Memory B cell (primary cell): ENCODE results near the gene SC5D.

Source experiments
- ATAC-seq: fragments of 150-1000 bp; cut with Tn5 transposase; 2 replicates; pipeline ENCODE4 v1.10.0; 2021; ENCODE audit warnings: low read depth, mild to moderate bottlenecking, moderate library complexity
- DNase-seq, 2 donors: peaks; one replicate each; pipeline ENCODE4 v3.0.0; 2022; ENCODE audit warnings: low spot score in 2 of 2
- H3K27ac Mint-ChIP-seq: one replicate; pipeline ENCODE4 v1.8.0; 2022; ENCODE audit warnings: mild to moderate bottlenecking, moderate library complexity, mixed read lengths
- H3K27me3 Mint-ChIP-seq: one replicate; pipeline ENCODE4 v1.8.0; 2022; ENCODE audit warnings: mixed read lengths
- H3K36me3 Mint-ChIP-seq: one replicate; pipeline ENCODE4 v1.8.0; 2022; ENCODE audit warnings: mild to moderate bottlenecking, mixed read lengths
- H3K4me1 Mint-ChIP-seq: one replicate; pipeline ENCODE4 v1.8.0; 2022; ENCODE audit warnings: mixed read lengths
- H3K4me3 Mint-ChIP-seq: one replicate; pipeline ENCODE4 v1.8.0; 2022; ENCODE audit warnings: mild to moderate bottlenecking, moderate library complexity, mixed read lengths
- H3K9me3 Mint-ChIP-seq: one replicate; pipeline ENCODE4 v1.8.0; 2022; ENCODE audit warnings: mixed read lengths

The SC5D gene

DNA sequence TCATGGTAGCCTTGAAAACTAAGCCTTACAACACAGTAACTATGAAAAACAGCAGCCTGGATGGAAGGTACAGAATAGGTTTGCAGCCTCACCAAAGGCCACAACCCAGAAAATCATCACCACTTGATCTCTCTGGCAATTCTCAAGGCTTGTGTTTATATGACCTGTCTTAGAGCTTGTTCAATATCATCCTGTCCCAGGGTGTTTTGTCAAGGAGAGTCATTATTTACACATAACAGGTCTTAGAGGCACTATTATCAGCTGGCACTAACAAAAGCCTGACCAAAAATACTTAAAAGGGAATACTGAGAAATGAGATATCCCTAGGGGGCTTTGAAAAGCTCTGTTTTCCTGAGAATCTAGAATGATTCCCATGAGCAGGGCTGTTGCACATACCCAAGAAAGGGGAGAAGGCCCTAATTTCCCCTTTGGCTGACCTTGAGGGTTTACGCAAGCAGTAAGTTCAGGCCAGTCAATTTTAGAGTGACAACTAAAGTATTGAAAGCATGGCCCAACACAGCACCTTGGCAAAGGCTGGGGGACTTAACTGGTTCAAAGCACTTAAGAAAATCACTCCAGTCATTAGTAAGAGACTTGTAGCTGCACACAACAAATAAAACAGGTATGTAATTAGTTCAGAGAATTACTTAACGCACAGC, 7.9 kb downstream of the SC5D start:
- Mint-ChIP-seq H3K4me1 (peaks cover 25% of the 10 kb centered on the region), H3K4me3 (no peak overlapping the region), H3K27ac (no peak overlapping the region), H3K27me3 (no peaks in the 10 kb centered on the region), H3K36me3 (peaks cover 18% of the 10 kb centered on the region), H3K9me3 (no peaks in the 10 kb centered on the region)
- ATAC-seq (no peak), DNase-seq (no peak)

- H3K4me3 Mint-ChIP-seq: no peak overlapping the region
- no peaks in the 10 kb centered on the region for H3K9me3 Mint-ChIP-seq
- no peak overlapping the region for H3K27ac Mint-ChIP-seq
- ATAC-seq (no peak), DNase-seq (no peak)
- peaks cover 18% of the 10 kb centered on the region for H3K4me1 Mint-ChIP-seq
- peaks cover 20% of the 10 kb centered on the region for H3K36me3 Mint-ChIP-seq
- no peaks in the 10 kb centered on the region for H3K27me3 Mint-ChIP-seq
These were observed 8.6 kb downstream of the SC5D start for GRCh38 chr11:121300972-121301699.

- H3K36me3 Mint-ChIP-seq: peaks cover 20% of the 10 kb centered on the region
These were observed 12.2 kb downstream of the SC5D start for GRCh38 chr11:121304759-121305158.

GRCh38 chr11:121308816-121309215, 16.2 kb downstream of the SC5D start:
- no peak for DNase-seq
- Mint-ChIP-seq H3K27ac (no peak overlapping the region), H3K4me3 (no peak overlapping the region), H3K9me3 (no peaks in the 10 kb centered on the region), H3K36me3 (peaks cover 21% of the 10 kb centered on the region), H3K27me3 (no peaks in the 10 kb centered on the region), H3K4me1 (peaks cover 7% of the 10 kb centered on the region)
- no peak for ATAC-seq

More at GRCh38 chr11:121304759-121305158, 12.2 kb downstream of the SC5D start:
- H3K27me3 Mint-ChIP-seq: no peaks in the 10 kb centered on the region
- no peak overlapping the region for H3K4me3 Mint-ChIP-seq
- no peaks in the 10 kb centered on the region for H3K9me3 Mint-ChIP-seq
- no peak overlapping the region for H3K27ac Mint-ChIP-seq
- ATAC-seq (no peak), DNase-seq (no peak)
- H3K4me1 Mint-ChIP-seq: peaks cover 9% of the 10 kb centered on the region

DNA sequence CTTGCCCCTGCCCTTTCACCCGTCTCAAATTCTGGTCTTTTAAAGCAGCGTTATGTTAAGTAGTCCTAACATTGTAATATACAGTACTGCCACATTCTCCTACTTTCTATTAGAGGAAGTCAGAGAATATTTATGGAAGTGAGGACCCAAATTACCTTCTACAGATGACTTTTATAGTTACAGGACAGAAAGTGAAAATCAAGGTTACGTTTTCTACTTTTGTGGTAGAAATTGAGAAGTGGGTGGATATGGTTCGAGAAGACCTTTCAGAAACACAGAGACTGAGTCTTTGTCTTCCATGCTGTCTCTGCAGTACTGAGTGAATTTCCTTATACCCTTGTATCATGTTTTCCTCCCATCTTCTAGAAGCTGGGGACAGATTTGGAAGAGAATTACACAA, 17.1 kb downstream of the SC5D start:
- Mint-ChIP-seq H3K36me3 (peaks cover 19% of the 10 kb centered on the region), H3K27ac (peak overlapping the region; percentile 4), H3K9me3 (no peaks in the 10 kb centered on the region), H3K4me3 (no peak overlapping the region), H3K4me1 (peaks cover 7% of the 10 kb centered on the region), H3K27me3 (no peaks in the 10 kb centered on the region)
- no peak for DNase-seq
- peak; percentile 37 for ATAC-seq

GRCh38 chr11:121310908-121311307, 18.3 kb downstream of the SC5D start:
- Mint-ChIP-seq H3K27me3 (no peaks in the 10 kb centered on the region), H3K4me1 (peaks cover 7% of the 10 kb centered on the region), H3K9me3 (no peaks in the 10 kb centered on the region), H3K4me3 (no peak overlapping the region), H3K36me3 (peaks cover 12% of the 10 kb centered on the region), H3K27ac (no peak overlapping the region)
- no peak for DNase-seq
- no peak for ATAC-seq

- Mint-ChIP-seq H3K4me3 (no peak overlapping the region), H3K4me1 (peaks cover 7% of the 10 kb centered on the region), H3K27me3 (no peaks in the 10 kb centered on the region), H3K36me3 (peaks cover 12% of the 10 kb centered on the region), H3K27ac (no peak overlapping the region), H3K9me3 (no peaks in the 10 kb centered on the region)
- no peak for ATAC-seq
- no peak for DNase-seq
These were observed 18.8 kb downstream of the SC5D start for GRCh38 chr11:121311373-121311772.

- DNase-seq (no peak), ATAC-seq (no peak)
- Mint-ChIP-seq H3K27me3 (no peaks in the 10 kb centered on the region), H3K27ac (no peak overlapping the region), H3K36me3 (peaks cover 6% of the 10 kb centered on the region), H3K9me3 (no peaks in the 10 kb centered on the region), H3K4me1 (peaks cover 7% of the 10 kb centered on the region), H3K4me3 (no peak overlapping the region)
These were observed 19.9 kb downstream of the SC5D start for GRCh38 chr11:121312483-121312882.

DNA sequence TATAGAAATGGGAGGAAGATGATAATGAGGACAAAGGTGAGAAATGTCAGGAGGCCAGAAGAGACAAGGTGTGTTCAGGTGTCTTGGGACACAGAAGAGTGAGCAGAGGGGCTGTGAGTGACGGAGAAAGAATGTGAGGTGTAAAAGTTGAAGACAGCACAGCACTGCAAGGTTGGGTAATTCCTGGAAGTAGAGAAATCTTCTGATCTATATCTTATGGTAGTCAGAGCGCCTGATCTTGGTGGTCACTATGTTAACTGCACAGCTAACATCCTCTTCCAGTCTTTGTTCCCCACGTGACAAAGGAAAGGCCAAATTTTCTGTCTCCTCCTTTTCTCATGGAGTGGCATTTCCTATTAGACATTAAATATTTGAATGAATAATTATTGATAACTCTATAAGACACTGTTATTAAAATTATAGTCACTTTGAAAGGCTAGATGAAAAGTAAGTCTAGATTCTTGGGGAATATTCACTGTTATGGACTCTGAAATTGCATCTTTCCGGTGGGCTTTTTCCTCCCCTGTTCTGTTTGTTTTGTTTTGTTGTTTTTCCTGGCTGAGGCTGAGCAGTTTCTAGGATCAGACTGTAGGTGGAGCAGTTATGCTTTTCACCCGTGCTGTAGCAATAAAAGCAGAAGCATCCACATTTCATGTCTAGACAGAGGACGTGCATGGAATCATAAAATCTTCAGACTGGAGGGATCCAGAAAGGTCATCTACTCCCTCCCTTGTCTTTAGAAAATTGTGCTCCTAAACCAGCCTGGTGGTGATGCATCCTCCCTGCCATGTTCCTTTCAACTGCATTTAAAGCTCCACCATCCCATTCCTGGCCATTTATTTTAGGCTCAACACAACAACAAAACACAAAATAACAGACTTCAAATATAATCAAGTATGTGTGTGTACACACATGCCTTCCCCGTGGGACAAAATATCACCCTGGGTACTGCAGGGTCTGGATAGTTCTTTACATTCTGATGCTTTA, 26.6 kb downstream of the SC5D start:
- H3K27me3 Mint-ChIP-seq: peaks cover 15% of the 10 kb centered on the region
- H3K36me3 Mint-ChIP-seq: no peaks in the 10 kb centered on the region
- no peak overlapping the region for H3K27ac Mint-ChIP-seq
- ATAC-seq (peak; percentile 80), DNase-seq (peak; percentile 31 to 53)
- no peak overlapping the region for H3K4me3 Mint-ChIP-seq
- no peaks in the 10 kb centered on the region for H3K9me3 Mint-ChIP-seq
- peaks cover 11% of the 10 kb centered on the region for H3K4me1 Mint-ChIP-seq

DNA sequence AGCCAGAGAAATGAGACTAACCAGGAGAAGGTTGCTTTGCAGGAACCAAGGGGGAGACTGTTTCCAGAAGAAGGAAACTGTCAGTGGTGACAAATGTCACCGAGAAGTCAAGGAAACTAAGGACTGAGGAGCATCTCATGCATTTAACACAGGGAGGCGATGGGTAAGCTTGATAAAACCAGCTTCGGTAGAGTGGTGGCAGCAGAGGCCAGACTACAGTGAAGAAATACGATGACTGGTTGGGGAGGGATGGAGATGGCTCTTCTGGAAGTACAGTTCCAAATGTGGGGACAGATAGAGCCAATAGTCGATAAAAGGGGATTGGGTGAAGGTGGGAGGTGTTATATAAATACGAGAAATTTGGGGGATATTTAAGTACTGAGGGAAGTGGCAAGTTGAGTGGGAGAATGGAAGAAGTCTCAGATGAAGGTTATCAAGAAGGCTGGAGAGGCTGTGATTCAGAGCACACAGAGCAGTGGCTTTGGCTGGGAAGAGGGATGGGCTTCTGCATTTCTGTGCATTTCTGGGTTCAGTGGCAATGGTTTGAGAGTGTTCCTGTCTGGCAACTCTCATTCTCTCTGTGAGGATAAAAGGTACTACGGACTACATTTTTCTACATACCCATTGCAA, 29.2 kb downstream of the SC5D start:
- Mint-ChIP-seq H3K27me3 (peaks cover 16% of the 10 kb centered on the region), H3K4me3 (no peak overlapping the region), H3K27ac (no peak overlapping the region), H3K9me3 (no peaks in the 10 kb centered on the region), H3K4me1 (peaks cover 11% of the 10 kb centered on the region), H3K36me3 (no peaks in the 10 kb centered on the region)
- no peak for DNase-seq
- ATAC-seq: peak; percentile 56

GRCh38 chr11:121323046-121323607, 30.6 kb downstream of the SC5D start:
- no peaks in the 10 kb centered on the region for H3K9me3 Mint-ChIP-seq
- H3K4me3 Mint-ChIP-seq: no peak overlapping the region
- DNase-seq: no peak
- peaks cover 16% of the 10 kb centered on the region for H3K27me3 Mint-ChIP-seq
- no peak for ATAC-seq
- H3K27ac Mint-ChIP-seq: no peak overlapping the region
- H3K36me3 Mint-ChIP-seq: no peaks in the 10 kb centered on the region
- peaks cover 11% of the 10 kb centered on the region for H3K4me1 Mint-ChIP-seq

DNA sequence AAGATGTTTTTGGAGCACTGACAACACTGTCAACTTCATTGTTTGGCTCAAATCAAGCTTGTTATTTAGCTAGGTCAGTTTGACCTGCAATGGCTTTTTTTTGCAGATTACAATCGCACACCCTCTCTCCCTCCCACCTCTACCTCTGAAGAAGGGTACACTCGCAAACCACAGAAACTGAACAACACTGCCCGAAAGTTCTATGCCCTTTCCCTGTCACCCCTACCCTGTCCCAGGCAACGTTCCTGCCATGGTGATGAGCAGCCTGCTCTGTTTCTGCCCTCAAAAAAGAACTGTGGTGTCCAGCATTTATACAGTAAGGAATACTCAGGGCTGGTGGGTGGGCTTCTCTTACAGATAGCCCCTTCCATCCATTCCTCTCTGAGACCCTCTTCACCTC, 33.7 kb downstream of the SC5D start:
- H3K27me3 Mint-ChIP-seq: peaks cover 13% of the 10 kb centered on the region
- no peaks in the 10 kb centered on the region for H3K36me3 Mint-ChIP-seq
- no peak overlapping the region for H3K4me3 Mint-ChIP-seq
- H3K27ac Mint-ChIP-seq: no peak overlapping the region
- no peak for DNase-seq
- ATAC-seq: no peak
- H3K9me3 Mint-ChIP-seq: no peaks in the 10 kb centered on the region
- H3K4me1 Mint-ChIP-seq: peaks cover 7% of the 10 kb centered on the region

GRCh38 chr11:121327553-121327952, 35.0 kb downstream of the SC5D start:
- no peak overlapping the region for H3K4me3 Mint-ChIP-seq
- no peak for DNase-seq
- ATAC-seq: no peak
- H3K4me1 Mint-ChIP-seq: no peaks in the 10 kb centered on the region
- H3K36me3 Mint-ChIP-seq: no peaks in the 10 kb centered on the region
- no peak overlapping the region for H3K27ac Mint-ChIP-seq
- H3K27me3 Mint-ChIP-seq: peaks cover 7% of the 10 kb centered on the region
- H3K9me3 Mint-ChIP-seq: no peaks in the 10 kb centered on the region
